HTR-8/SVneo (cell line): ENCODE data around the gene PIF1.

ENCODE experiments used
- DNase-seq: peaks from one replicate; pipeline ENCODE4 v3.0.0; 2011; ENCODE audit warnings: low spot score, mixed read lengths; ENCODE audit not compliant: insufficient read length
- FAIRE-seq: peaks from 2 replicates; lab custom pipeline; 2011; peaks lifted over from hg19 to GRCh38; lab: Jason Lieb, UNC

The PIF1 gene

GRCh38 chr15:64779630-64780029 is 45.8 kb downstream of the PIF1 start:
- DNase-seq (no peak), FAIRE-seq (no peak)

- FAIRE-seq: no peak
- DNase-seq: no peak
Observed at GRCh38 chr15:64779024-64779423, 46.4 kb downstream of the PIF1 start.

GRCh38 chr15:64776402-64776786 is 49.1 kb downstream of the PIF1 start:
- DNase-seq (no peak), FAIRE-seq (no peak)

DNA sequence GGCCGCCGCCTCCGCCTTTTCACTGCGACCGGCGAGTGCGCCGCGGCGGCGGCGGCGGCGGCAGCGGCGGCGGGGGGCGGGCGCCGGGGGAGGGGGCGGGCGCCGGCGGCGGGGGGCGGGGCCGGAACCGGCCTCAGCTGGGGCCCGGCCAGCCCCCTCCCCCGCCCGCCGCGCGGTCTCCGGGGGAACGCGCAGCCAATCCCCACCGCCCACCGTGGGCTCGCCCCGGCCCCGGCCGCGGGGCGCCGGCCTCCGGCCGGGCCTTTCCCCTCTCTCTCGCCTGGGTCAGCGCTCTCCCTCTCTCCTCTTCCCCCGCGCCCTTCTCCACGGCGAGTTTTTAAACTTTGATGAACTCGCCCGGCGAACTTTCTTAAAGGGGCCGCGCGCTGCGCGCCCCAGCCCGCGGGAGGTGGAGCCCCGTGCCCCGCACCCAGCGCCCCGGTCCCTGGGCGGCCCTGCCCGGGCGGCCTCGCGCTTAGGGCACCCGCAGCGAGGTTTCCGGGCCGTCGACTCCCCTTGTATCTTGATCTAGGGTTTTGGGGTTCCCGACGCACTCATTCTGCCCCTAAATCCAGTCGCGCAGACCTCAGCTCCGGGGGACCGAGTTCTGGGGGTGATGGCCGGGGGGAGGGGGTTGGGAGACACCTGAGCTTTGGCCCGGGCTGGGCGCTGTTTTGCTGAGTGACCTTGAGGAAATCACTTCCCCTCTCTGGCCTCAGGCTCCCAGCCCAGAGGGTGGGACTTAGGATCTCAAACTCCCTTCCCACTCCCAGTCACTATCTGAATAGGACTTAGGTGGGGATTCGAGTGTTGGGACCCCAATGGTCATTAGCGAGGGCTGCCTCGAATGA is 49.7 kb downstream of the PIF1 start, which contains the start of gene RBPMS2:
Gene RBPMS2, minus strand, starts transcription at position 39 of the 851 bp plus-strand sequence. CDS start 270 bp downstream, outside the sequence.
- DNase-seq (peak; percentile 48), FAIRE-seq (no peak)

DNA sequence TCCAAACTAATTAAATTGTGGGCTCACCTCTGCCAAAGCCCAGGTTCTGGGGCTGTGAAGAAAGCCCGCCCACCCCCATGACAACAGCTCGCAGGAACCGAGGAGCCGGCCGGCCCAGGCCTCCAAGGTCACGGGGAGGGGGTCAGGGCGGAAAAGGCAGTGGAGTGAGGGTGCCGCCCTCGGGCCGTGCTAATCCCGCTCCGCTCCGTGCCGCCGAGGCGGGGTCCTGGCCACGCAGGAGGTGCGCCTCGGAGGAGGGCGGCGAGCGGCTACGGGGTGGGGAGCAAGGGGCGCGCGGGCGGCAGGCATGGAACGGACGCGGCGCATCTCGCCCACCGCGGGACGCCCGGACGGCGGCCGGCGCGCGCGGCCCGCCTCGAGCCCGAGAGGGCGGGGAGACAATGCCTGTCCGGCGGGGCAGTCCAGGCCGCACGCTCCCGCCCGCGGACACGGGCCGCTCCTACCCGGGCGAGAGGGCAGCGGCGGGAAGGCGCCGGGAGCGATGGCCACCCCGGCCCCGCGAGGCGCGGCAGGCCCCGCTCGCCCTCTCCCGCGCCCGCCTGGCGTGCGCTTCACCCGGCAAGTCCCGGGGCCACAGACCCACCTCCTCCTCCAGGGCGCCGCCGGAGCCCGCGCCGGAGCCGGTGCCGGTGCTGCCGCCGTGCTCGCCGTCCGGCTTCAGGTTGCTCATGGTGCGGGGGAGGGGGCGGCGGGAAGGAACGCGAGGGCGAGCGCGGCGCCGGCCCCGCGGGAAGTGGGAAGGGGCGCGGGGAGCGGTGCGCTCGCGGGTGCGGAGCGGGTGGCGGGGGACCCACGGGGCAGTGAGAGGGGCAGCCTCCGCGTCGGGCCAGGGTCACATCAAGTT is 50.6 kb downstream of the PIF1 start:
- DNase-seq (no peak), FAIRE-seq (peak; percentile 42)

DNA sequence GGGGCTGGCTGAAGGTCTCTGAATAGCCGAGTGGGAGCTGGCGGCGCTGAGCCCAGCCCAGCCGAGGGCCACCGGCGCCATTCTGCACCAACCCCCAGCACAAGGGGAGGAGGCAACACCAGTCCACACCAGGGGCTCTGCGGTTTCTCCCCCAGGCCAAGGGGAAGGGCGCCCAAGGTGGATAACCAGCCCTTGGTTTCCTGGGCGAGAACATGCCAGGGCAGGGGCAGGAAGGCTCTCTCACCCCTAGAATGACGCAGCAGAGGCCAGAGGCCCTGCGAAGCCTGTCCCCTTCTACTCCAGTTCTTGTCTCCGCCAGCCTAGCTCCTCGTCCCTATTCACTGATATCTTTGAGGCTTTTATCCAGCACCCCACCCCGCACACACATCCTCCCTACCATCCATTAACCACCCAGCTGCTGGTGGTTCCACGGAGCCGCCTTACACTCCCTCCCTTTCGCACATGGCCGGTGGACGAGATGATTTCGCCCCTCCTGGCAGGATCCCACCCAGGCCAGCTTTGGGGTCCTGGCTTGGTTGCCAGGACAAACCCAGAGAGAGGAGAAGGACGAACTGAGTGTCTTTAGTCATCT is 51.3 kb downstream of the PIF1 start:
- DNase-seq: no peak
- FAIRE-seq: no peak

GRCh38 chr15:64773606-64774005 is 51.8 kb downstream of the PIF1 start:
- no peak for DNase-seq
- FAIRE-seq: no peak

DNA sequence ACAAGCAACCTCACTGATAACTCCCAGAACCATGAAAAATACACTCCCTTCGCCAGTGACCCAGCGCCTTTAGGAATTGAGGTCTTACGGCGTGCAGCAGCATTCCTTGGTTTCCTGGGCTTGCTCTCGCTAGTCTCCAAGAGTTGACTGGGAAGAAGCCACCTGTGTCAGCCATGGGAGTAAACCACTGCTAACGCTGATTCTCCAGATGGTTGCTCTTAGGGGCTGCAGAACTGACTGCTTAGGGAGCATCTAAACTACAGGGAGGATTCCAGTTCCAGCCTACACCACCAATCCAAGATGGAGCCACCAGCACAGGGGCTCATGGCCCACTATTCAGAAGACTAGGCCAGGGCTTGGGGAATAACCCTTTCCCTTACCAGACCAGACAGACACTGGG is 52.5 kb downstream of the PIF1 start:
- no peak for DNase-seq
- FAIRE-seq: no peak

- FAIRE-seq (peak; percentile 49), DNase-seq (no peak)
Observed at GRCh38 chr15:64772488-64772887, 53.0 kb downstream of the PIF1 start.

DNA sequence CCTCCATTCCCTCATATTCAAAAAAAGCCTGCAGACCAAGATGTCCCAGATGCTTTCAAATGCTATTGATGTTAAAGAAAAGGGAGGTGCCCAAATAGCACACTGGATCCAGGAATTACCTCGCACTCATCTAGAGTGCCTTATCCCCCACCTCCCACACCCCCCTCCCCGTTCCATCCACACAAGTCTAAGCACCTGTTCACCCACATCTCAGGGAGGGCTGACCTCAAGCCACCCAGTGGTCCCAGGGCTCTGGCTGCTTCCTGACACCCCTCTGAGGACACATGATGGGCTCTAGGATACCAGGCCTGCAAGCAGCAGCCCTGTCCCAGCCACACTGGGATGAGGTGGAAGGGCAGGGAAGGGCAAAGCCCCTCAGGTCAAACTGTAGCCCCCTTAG is 54.8 kb downstream of the PIF1 start:
- FAIRE-seq (no peak), DNase-seq (no peak)

- DNase-seq: no peak
- FAIRE-seq: no peak
Observed at GRCh38 chr15:64767203-64767602, 58.2 kb downstream of the PIF1 start.

DNA sequence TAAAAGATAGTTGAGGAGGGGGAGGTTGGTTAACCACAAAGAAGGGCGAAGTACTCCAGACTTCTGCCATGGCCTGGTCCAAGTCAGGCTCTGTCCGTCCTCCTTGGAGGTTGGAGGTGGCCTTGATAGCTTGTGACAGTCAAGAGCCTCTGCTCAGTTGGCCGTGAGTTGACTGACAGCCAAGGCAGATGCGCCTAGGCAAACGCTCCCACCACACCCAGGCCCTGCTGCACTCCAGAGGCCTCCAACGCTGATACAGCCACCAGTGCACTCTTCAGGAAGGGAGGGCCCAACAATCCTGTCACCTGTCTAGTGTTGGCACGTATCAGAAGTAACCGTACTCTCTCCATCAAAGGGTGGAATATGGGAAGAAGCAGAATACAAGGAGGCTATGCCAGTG is 59.4 kb downstream of the PIF1 start:
- DNase-seq (no peak), FAIRE-seq (no peak)
